HS-27A (cell line): ENCODE measurements around the gene BID.

Experiments used
- DNase-seq: peaks from one replicate; pipeline ENCODE4 v3.0.0-alpha.2; 2012; ENCODE audit warnings: low read depth, missing footprints

Gene BID

GRCh38 chr22:17803609-17804270 lies 29.5 kb upstream of the BID start:
- DNase-seq: no peak

- DNase-seq: no peak
These were observed 28.6 kb upstream of the BID start for GRCh38 chr22:17802822-17803221.

- DNase-seq: no peak
These were observed 28.1 kb upstream of the BID start for GRCh38 chr22:17802411-17802810.

GRCh38 chr22:17797721-17798559 lies 23.7 kb upstream of the BID start:
- no peak for DNase-seq

GRCh38 chr22:17796695-17797094 lies 22.4 kb upstream of the BID start:
- DNase-seq: no peak

- no peak for DNase-seq
These were observed 21.6 kb upstream of the BID start for GRCh38 chr22:17795661-17796548.

- no peak for DNase-seq
These were observed 20.7 kb upstream of the BID start for GRCh38 chr22:17794726-17795542.

GRCh38 chr22:17792854-17793434 lies 18.7 kb upstream of the BID start:
- no peak for DNase-seq

- no peak for DNase-seq
These were observed 18.0 kb upstream of the BID start for GRCh38 chr22:17792299-17792698.

- DNase-seq: no peak
These were observed 16.9 kb upstream of the BID start for GRCh38 chr22:17791196-17791595.

- no peak for DNase-seq
These were observed 15.3 kb upstream of the BID start for GRCh38 chr22:17789379-17790200.

GRCh38 chr22:17788528-17789378 lies 14.5 kb upstream of the BID start:
- no peak for DNase-seq

GRCh38 chr22:17787716-17788330 lies 13.6 kb upstream of the BID start:
- DNase-seq: no peak

GRCh38 chr22:17787241-17787640 lies 13.0 kb upstream of the BID start:
- no peak for DNase-seq

GRCh38 chr22:17786435-17787161 lies 12.3 kb upstream of the BID start:
- DNase-seq: no peak

- DNase-seq: no peak
These were observed 11.2 kb upstream of the BID start for GRCh38 chr22:17785185-17786184.

- no peak for DNase-seq
These were observed 10.5 kb upstream of the BID start for GRCh38 chr22:17784776-17785175.
